Activated CD8-positive, alpha-beta T cell treated with anti-CD3 and anti-CD28 coated beads, Interleukin-2, amount 10 ng/mL, durations not matched to agents 7 days and 5 days (primary cell): ENCODE results near the gene ZNF165. TPM values are rescaled to one million over a fixed set of nuclear protein-coding genes. Genes with fewer than 3 reads are reported as not detected.
A peak's percentile ranks its signal among the peaks of the same experiment; 100 is the strongest.
"Not testable (repeated sequence)": the region's sequence is repeated elsewhere in the genome, so short reads cannot be mapped to it uniquely, and the experiment has no call there.

Experiments used
- ATAC-seq: fragments of 150-1000 bp; cut with Tn5 transposase; one replicate; pipeline ENCODE4 v1.10.0; 2021; ENCODE audit warnings: moderate library complexity
- CTCF ChIA-PET: fragments of 350-600 bp; sonication (Branson Sonifier 250); formaldehyde crosslinking; loops from one replicate; lab custom pipeline; 2021; ENCODE audit warnings: antibody characterized with exemption; lab: Charles Lee
- POLR2A ChIA-PET: fragments of 350-600 bp; sonication (Branson Sonifier 250); formaldehyde crosslinking; loops from one replicate; lab custom pipeline; 2021; ENCODE audit warnings: antibody characterized with exemption; lab: Charles Lee
- DNase-seq: peaks from one replicate; pipeline ENCODE4 v3.0.0-alpha.2; 2020
- H3K27ac Mint-ChIP-seq: one replicate; pipeline ENCODE4 v1.8.0; 2021; ENCODE audit warnings: mild to moderate bottlenecking, mixed read lengths
- H3K27me3 Mint-ChIP-seq: one replicate; pipeline ENCODE4 v1.8.0; 2021; ENCODE audit warnings: low read depth, mixed read lengths
- H3K36me3 Mint-ChIP-seq: one replicate; pipeline ENCODE4 v1.8.0; 2021; ENCODE audit warnings: low read depth, mixed read lengths
- H3K4me1 Mint-ChIP-seq: one replicate; pipeline ENCODE4 v1.8.0; 2021; ENCODE audit warnings: low read depth, mixed read lengths
- H3K4me3 Mint-ChIP-seq: one replicate; pipeline ENCODE4 v1.8.0; 2021; ENCODE audit warnings: mild to moderate bottlenecking, mixed read lengths
- H3K9me3 Mint-ChIP-seq: one replicate; pipeline ENCODE4 v1.8.0; 2022; ENCODE audit warnings: mixed read lengths; ENCODE audit not compliant: insufficient read depth
- total RNA-seq, 2 experiments: library from RNA; stranded (reverse); gene quantifications; one replicate each; pipeline ENCODE4 v1.2.3, GENCODE V29; 2021

ZNF165 gene
- total RNA-seq, 2 experiments from 2014 or later: 0.84 to 0.97 TPM

GRCh38 chr6:28090917-28091586 is 10.7 kb downstream of the ZNF165 start:
- ChIA-PET POLR2A (no interaction called here), CTCF (interaction anchor here (0.6 kb wide), 2 partner anchors 321 to 1646 kb away, joined by 3 read pairs; no protein-coding TSS in a partner anchor)
- no peak overlapping the region for H3K4me3 Mint-ChIP-seq
- H3K27me3 Mint-ChIP-seq: peaks cover 4% of the 10 kb centered on the region
- H3K36me3 Mint-ChIP-seq: peaks cover 31% of the 10 kb centered on the region
- DNase-seq (no peak), ATAC-seq (no peak)
- H3K9me3 Mint-ChIP-seq: peaks cover 33% of the 10 kb centered on the region
- peaks cover 8% of the 10 kb centered on the region for H3K4me1 Mint-ChIP-seq
- H3K27ac Mint-ChIP-seq: no peak overlapping the region

GRCh38 chr6:28102222-28102621 is 21.9 kb downstream of the ZNF165 start:
- H3K9me3 Mint-ChIP-seq, CTCF ChIA-PET, H3K27ac Mint-ChIP-seq, DNase-seq, ATAC-seq, POLR2A ChIA-PET, H3K4me3 Mint-ChIP-seq, H3K36me3 Mint-ChIP-seq: not testable (repeated sequence)
- H3K4me1 Mint-ChIP-seq: peaks cover 14% of the 10 kb centered on the region
- H3K27me3 Mint-ChIP-seq: peaks cover 25% of the 10 kb centered on the region

- CTCF ChIA-PET, H3K27ac Mint-ChIP-seq, DNase-seq, H3K9me3 Mint-ChIP-seq, ATAC-seq, H3K36me3 Mint-ChIP-seq, POLR2A ChIA-PET, H3K4me3 Mint-ChIP-seq: not testable (repeated sequence)
- Mint-ChIP-seq H3K4me1 (peaks cover 14% of the 10 kb centered on the region), H3K27me3 (peaks cover 25% of the 10 kb centered on the region)
These were observed 22.3 kb downstream of the ZNF165 start for GRCh38 chr6:28102699-28103098.

DNA sequence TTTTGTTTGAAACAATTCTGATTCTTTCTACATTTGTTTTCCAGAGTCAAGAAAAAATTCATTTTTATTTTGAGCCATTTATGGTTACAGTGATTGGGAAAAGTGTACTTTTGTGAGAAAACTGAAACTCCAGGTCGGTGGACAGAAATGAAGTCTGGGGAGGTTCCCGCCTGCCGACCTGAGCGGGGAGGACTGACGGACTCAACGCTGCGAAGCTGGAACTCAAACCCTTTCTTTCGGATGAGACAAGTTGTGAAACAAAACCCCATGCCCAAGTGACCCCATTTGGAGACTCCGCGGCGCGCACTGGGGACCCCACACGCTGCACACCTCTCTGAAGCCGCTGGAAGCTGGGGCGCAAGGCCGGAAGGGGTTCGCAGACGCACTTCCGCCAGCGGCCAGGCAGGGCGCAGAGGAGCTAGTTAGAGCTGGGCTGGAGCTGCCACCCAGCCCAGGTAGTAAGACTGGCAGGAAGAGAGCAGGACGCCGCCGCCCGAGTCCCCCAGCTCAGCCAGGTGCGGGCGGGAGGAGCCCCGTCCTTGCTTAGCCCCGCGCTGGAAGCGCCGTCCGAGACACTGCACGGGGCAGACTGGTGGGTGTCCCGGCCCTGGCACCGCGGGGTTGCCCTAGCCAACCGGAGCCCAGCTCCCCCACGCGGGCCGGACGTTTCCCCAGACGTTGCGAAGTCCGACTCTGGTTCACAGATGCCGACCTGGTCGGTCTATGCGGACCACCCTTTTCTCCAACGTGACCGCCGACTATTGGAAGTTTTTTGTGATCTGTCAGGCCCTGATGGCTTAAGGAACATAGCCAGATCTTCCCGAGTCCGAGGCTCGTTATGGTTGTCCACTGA is 24.2 kb downstream of the ZNF165 start:
- peak; percentile 100 for ATAC-seq
- ChIA-PET CTCF (interaction anchor here (0.6 to 2.2 kb wide), 16 partner anchors 8 to 566 kb away, joined by 3 to 13 read pairs (median 3); partner anchors contain the start of genes ZKSCAN8, ZSCAN16 and ZSCAN26), POLR2A (interaction anchor here (0.6 to 1.9 kb wide), 8 partner anchors 16 to 295 kb away, joined by 3 to 6 read pairs (median 5); partner anchors contain the start of genes ZKSCAN4, ZKSCAN8 and ZSCAN16)
- H3K4me3 Mint-ChIP-seq: peak overlapping the region; percentile 82
- H3K27ac Mint-ChIP-seq: peak overlapping the region; percentile 86
- H3K27me3 Mint-ChIP-seq: peaks cover 30% of the 10 kb centered on the region
- DNase-seq: peak; percentile 89
- H3K36me3 Mint-ChIP-seq: no peaks in the 10 kb centered on the region
- H3K4me1 Mint-ChIP-seq: peaks cover 14% of the 10 kb centered on the region
- H3K9me3 Mint-ChIP-seq: no peaks in the 10 kb centered on the region

- Mint-ChIP-seq H3K27ac (peak overlapping the region; percentile 86), H3K27me3 (peaks cover 27% of the 10 kb centered on the region), H3K9me3 (no peaks in the 10 kb centered on the region), H3K4me1 (peaks cover 14% of the 10 kb centered on the region), H3K36me3 (no peaks in the 10 kb centered on the region), H3K4me3 (peak overlapping the region; percentile 82)
- DNase-seq (no peak), ATAC-seq (peak; percentile 6)
- CTCF ChIA-PET: interaction anchor here (0.6 to 2.2 kb wide), 13 partner anchors 9 to 251 kb away, joined by 3 to 13 read pairs (median 3); partner anchors contain the start of genes ZKSCAN8, ZSCAN16 and ZSCAN26
- POLR2A ChIA-PET: interaction anchor here (0.6 to 1.9 kb wide), 8 partner anchors 16 to 294 kb away, joined by 3 to 6 read pairs (median 5); partner anchors contain the start of genes ZKSCAN4, ZKSCAN8 and ZSCAN16
These were observed 24.9 kb downstream of the ZNF165 start for GRCh38 chr6:28105245-28105639.

DNA sequence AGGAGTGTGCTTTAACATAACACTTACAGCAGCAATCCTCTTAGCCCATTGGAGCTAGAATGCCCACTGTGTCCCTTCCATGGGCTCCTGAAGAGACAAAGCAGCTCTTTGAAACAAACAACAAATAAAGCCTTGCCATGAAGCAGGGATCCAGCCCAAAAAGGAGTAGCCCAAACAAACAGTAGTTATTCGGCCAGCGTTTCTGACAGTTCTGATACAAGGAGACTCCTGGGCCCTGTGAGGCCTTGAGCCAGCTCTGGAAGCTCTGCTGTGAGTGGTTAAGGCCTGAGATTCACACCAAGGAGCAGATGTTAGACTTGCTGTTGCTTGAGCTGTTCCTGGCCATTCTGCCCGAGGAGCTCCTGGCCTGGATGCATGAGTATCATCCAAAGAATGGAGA is 27.1 kb downstream of the ZNF165 start:
- peaks cover 14% of the 10 kb centered on the region for H3K4me1 Mint-ChIP-seq
- POLR2A ChIA-PET: interaction anchor here (0.6 kb wide), 1 partner anchor 114 kb away, joined by 6 read pairs; no protein-coding TSS in a partner anchor

DNA sequence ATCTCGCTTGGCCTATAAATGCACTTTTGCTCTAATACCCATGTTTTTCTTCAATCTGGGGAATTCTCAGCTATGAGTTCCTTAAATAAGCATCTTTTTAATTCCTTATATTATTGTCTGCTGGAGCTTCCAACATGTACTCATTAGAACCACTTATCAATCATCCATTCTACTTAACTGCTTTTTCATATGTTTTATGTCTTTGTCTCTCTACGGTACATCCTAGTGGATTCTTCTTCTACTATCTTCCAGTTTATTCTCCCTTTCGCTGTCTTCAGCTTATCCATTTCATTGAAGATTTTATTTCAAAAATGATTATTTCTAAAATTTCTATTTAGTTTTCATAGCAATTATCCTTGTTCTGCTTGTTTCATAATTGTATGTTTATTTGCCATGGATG is 31.6 kb downstream of the ZNF165 start:
- H3K27me3 Mint-ChIP-seq: peaks cover 6% of the 10 kb centered on the region
- DNase-seq: no peak
- no peaks in the 10 kb centered on the region for H3K9me3 Mint-ChIP-seq
- no peak overlapping the region for H3K27ac Mint-ChIP-seq
- POLR2A ChIA-PET: no interaction called here
- peaks cover 25% of the 10 kb centered on the region for H3K36me3 Mint-ChIP-seq
- ATAC-seq: no peak
- H3K4me1 Mint-ChIP-seq: no peaks in the 10 kb centered on the region
- H3K4me3 Mint-ChIP-seq: no peak overlapping the region
- CTCF ChIA-PET: no interaction called here

More for the DNA sequence above, 27.1 kb downstream of the ZNF165 start:
- Mint-ChIP-seq H3K27ac (no peak overlapping the region), H3K27me3 (peaks cover 10% of the 10 kb centered on the region), H3K4me3 (no peak overlapping the region), H3K9me3 (no peaks in the 10 kb centered on the region), H3K36me3 (no peaks in the 10 kb centered on the region)
- no peak for ATAC-seq
- no peak for DNase-seq
- CTCF ChIA-PET: interaction anchor here (1.4 to 2.5 kb wide), 2 partner anchors 10 to 249 kb away, joined by 4 to 7 read pairs; no protein-coding TSS in a partner anchor

DNA sequence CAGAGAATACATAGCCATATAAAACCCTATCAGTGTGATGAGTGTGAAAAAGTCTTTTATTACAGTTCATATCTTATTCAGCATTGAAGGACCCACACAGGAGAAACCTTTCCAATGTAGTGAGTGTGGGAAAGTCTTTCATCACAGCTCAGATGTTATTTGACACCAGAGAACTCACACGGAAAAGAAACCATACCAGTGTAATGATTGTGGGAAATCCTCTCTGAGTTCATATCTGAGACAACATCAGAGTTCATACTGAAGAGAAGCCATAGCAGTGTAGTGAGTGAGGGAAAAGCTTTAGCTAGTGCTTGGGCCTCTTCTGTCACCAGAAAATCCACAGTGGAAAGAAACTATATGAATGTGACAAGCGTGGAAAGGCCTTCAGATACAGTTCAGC is 35.4 kb downstream of the ZNF165 start:
- Mint-ChIP-seq H3K4me3 (no peak overlapping the region), H3K36me3 (peaks cover 45% of the 10 kb centered on the region), H3K4me1 (no peaks in the 10 kb centered on the region), H3K27ac (no peak overlapping the region), H3K9me3 (no peaks in the 10 kb centered on the region), H3K27me3 (no peaks in the 10 kb centered on the region)
- ATAC-seq: no peak
- ChIA-PET POLR2A (interaction anchor here (1.2 kb wide), 1 partner anchor 20 kb away, joined by 3 read pairs; no protein-coding TSS in a partner anchor), CTCF (interaction anchor here (1.1 to 2.4 kb wide), 2 partner anchors 9 to 11 kb away, joined by 5 to 8 read pairs; partner anchors contain the start of gene ZSCAN16)
- DNase-seq: no peak

DNA sequence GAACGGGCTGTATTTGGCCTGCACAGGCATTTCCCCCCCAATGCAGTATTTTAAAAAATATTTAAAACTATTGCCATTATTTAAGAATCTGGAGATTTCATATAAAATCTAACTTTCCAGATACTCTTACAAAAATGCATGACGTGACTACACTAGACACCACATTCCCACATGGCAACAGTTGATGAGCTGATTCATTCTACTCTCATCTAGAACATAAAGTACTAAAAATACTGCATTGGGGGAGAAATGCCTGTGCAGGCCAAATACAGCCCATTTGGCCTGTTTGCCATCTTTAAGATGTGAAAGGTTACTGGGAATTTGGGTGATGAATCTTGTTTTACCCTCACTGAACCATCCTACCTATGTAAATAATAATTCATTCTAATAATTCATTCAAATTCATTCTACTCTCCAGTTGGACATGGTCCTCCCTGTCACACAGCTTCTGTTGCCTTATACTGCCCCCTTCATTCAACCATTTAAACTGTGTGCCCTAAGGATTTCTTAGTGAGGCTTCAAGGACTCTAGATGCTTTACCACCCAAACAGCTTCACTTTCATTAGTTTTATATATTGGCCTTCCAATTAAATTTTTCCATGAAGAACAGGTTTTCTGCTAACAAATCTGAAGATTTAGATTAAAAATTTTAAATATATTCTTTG is 37.1 kb downstream of the ZNF165 start:
- CTCF ChIA-PET: interaction anchor here (0.8 to 2.4 kb wide), 4 partner anchors 10 to 238 kb away, joined by 3 to 8 read pairs (median 4); no protein-coding TSS in a partner anchor
- Mint-ChIP-seq H3K4me3 (no peak overlapping the region), H3K36me3 (peaks cover 51% of the 10 kb centered on the region), H3K27ac (no peak overlapping the region), H3K9me3 (no peaks in the 10 kb centered on the region), H3K4me1 (no peaks in the 10 kb centered on the region), H3K27me3 (no peaks in the 10 kb centered on the region)
- DNase-seq (no peak), ATAC-seq (no peak)
- POLR2A ChIA-PET: interaction anchor here (0.7 kb wide), 1 partner anchor 302 kb away, joined by 3 read pairs; no protein-coding TSS in a partner anchor

DNA sequence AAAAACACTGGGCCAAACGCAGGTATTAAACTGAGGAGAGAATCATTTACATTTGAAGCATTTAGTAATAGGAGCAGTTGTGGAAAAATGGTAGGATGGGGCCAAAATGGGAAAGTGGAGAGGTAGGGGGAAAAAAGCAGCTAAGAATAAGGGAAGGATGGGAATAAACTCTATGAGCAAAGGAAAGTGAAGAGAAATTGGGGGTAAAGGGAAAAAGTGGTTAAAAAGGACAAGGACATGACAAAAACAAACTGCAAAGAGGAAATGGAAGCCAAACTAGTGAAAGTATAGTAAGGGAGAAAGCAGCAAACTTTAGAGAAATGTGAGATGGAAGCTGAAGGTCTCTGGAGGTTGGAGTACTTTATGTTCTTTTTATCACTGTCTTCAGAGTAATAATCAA is 37.8 kb downstream of the ZNF165 start:
- ChIA-PET CTCF (interaction anchor here (0.8 to 1.2 kb wide), 3 partner anchors 11 to 237 kb away, joined by 3 to 4 read pairs (median 3); no protein-coding TSS in a partner anchor), POLR2A (interaction anchor here (0.7 kb wide), 1 partner anchor 302 kb away, joined by 3 read pairs; no protein-coding TSS in a partner anchor)
- Mint-ChIP-seq H3K4me3 (no peak overlapping the region), H3K4me1 (peaks cover 1% of the 10 kb centered on the region), H3K9me3 (no peaks in the 10 kb centered on the region), H3K27ac (no peak overlapping the region), H3K36me3 (peaks cover 54% of the 10 kb centered on the region), H3K27me3 (no peaks in the 10 kb centered on the region)
- ATAC-seq (no peak), DNase-seq (no peak)

DNA sequence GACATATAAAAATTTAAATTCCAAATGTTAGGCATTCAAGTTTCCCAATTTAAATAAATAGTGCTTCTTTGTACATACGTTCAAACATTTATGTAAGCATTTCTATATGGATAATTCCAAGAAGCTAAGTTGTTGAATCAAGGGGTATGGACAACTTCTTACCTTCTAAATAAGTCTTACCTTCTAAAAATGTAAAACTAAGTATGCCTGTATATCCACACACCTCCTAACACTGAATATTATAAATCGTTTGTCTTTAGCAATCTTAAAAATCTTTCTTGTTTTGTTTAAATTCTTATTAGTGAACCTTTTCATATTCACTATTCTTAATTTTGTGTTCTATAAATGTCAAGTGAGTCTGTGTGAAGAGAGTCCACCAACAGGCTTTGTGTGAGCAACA is 41.5 kb downstream of the ZNF165 start:
- no peak for DNase-seq
- Mint-ChIP-seq H3K27me3 (no peaks in the 10 kb centered on the region), H3K27ac (no peak overlapping the region), H3K9me3 (no peaks in the 10 kb centered on the region), H3K4me3 (no peak overlapping the region), H3K4me1 (peaks cover 33% of the 10 kb centered on the region), H3K36me3 (peaks cover 47% of the 10 kb centered on the region)
- ChIA-PET CTCF (interaction anchor here (1.4 kb wide), 1 partner anchor 9 kb away, joined by 3 read pairs; no protein-coding TSS in a partner anchor), POLR2A (no interaction called here)
- no peak for ATAC-seq
